Activated naive CD4-positive, alpha-beta T cell treated with anti-CD3 and anti-CD28 coated beads for 36 hours (primary cell): ENCODE data around the gene AMIGO3. TPM values are rescaled to one million over a fixed set of nuclear protein-coding genes. Genes with fewer than 3 reads are reported as not detected.
"Not testable (repeated sequence)": the region's sequence is repeated elsewhere in the genome, so short reads cannot be mapped to it uniquely, and the experiment has no call there.

Source experiments
- CTCF ChIA-PET: fragments of 350-600 bp; sonication (Branson Sonifier 250); formaldehyde crosslinking; loops from one replicate; lab custom pipeline; 2021; ENCODE audit warnings: antibody characterized with exemption; lab: Charles Lee
- DNase-seq: peaks from one replicate; pipeline ENCODE4 v3.0.0-alpha.2; 2020
- H3K27ac Mint-ChIP-seq: one replicate; pipeline ENCODE4 v1.8.0; 2021; ENCODE audit warnings: mild to moderate bottlenecking, mixed read lengths
- H3K27me3 Mint-ChIP-seq: one replicate; pipeline ENCODE4 v1.8.0; 2021; ENCODE audit warnings: low read depth, mixed read lengths
- H3K36me3 Mint-ChIP-seq: one replicate; pipeline ENCODE4 v1.8.0; 2021; ENCODE audit warnings: low read depth, mixed read lengths
- H3K4me1 Mint-ChIP-seq: one replicate; pipeline ENCODE4 v1.8.0; 2021; ENCODE audit warnings: low read depth, mixed read lengths
- H3K4me3 Mint-ChIP-seq: one replicate; pipeline ENCODE4 v1.8.0; 2021; ENCODE audit warnings: mild to moderate bottlenecking, moderate library complexity, mixed read lengths
- H3K9me3 Mint-ChIP-seq: one replicate; pipeline ENCODE4 v1.8.0; 2021; ENCODE audit warnings: mixed read lengths
- intact Hi-C: fragments of 100-400 bp; cut with micrococcal nuclease; formaldehyde crosslinking; loops from one replicate; pipeline ENCODE4 v1.15.1; 2023
- total RNA-seq, 2 experiments: library from RNA; stranded (reverse); gene quantifications; one replicate each; pipeline ENCODE4 v1.2.3, GENCODE V29; 2021

Gene AMIGO3
- total RNA-seq, 2 experiments from 2014 or later, result not detected

- intact Hi-C loops, H3K27me3 Mint-ChIP-seq, CTCF ChIA-PET, H3K9me3 Mint-ChIP-seq, H3K27ac Mint-ChIP-seq, DNase-seq, H3K36me3 Mint-ChIP-seq: not testable (repeated sequence)
- Mint-ChIP-seq H3K4me1 (peaks cover 33% of the 10 kb centered on the region), H3K4me3 (peak overlapping the region; percentile 97)
Observed at GRCh38 chr3:49690856-49691255, 28.6 kb downstream of the AMIGO3 start.

DNA sequence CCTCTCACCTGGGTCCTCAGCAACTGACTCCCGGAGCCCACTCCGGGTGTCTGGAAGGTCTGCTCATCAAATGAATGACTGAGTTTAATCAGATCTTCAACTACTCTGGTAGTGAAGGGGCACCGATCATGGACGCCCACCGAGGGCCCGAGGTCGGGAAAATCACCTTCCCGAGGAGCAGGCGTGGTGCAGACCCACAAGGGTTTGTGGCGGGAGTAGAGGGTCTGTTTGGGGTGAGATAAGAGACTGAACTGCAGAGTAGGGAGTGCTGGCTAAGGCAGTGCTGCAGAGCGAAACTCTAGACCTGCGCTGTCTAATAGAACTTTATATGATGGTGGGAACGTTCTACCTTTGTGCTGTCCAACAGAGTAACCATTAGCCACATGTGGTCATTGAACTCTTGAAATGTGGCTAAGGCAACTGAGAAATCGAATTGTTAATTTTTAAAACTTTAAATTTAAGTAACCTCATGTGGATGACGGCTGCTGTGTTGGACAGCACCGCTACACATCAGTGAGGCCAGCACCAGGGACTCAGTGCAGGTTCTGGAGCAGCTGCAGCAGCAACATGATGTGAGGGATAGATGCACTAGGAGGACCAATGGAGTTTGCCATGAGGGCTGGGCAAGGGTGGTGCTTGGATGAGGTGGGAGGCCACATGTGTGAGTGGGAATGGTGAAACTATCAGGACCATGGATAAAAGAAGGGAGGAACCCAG lies 29.4 kb downstream of the AMIGO3 start:
- H3K27me3 Mint-ChIP-seq, H3K36me3 Mint-ChIP-seq, DNase-seq, H3K9me3 Mint-ChIP-seq, CTCF ChIA-PET: not testable (repeated sequence)
- intact Hi-C loops, result loop anchor here (1.0 to 5.0 kb wide), 2 partner anchors 16 to 32 kb away; partner anchors contain the start of genes APEH and GMPPB
- Mint-ChIP-seq H3K4me3 (peak overlapping the region; percentile 97), H3K4me1 (peaks cover 33% of the 10 kb centered on the region), H3K27ac (peak overlapping the region; percentile 37)

DNA sequence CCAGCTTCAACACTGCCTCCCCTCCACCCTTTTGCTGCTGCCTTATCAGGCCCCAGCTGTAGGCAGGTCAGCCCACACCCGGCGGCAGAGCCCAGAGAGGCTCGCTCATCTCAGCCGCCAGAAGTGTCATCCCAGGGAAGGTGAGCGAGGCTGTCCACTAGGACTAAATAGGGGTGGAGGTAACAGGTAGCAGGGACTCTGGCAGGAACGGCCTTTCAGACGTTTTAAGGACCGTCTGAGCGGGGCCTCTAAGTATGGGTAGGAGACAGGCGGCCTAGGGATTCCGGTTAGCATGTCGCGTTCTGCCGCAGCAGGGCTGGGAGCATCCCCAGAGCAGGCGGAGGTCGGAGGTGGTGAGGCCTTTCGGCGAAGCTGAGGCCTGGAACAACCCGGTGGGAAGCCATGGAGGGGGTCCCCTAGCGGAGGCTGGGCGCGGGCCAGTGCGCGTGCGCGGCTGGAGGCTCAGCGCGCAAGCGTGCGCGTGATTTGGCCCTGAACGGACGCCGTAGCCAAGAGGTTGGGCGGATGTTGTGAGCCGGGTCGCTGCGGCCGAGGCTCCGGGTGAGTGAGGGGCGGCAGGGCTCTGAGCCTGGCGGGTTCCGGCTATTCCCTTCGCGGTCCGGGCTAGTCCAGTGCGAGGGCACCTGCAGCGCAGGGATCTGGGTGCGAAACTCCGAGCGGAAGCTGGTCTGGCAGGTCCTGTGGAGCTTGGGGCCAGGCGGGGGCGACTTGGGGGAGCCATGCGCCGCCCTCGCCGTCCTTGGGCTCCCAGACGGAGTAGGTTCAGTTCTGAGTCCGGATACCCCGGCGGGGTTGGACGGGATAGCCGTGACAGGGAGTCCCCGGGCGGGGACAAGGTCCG lies 30.2 kb downstream of the AMIGO3 start, which contains the start of the genes MST1 and RNF123:
MST1 (minus strand) TSS at position 429 of the 862 bp plus-strand sequence. CDS start 783 bp downstream, outside the sequence.
RNF123 (plus strand) TSS at position 512 of the 862 bp plus-strand sequence. CDS start 1,609 bp downstream, outside the sequence.
- Mint-ChIP-seq H3K9me3 (no peaks in the 10 kb centered on the region), H3K27me3 (peaks cover 4% of the 10 kb centered on the region), H3K36me3 (no peaks in the 10 kb centered on the region), H3K4me3 (peak within 1 kb of the TSS; percentile 97), H3K27ac (peak within 1 kb of the TSS; percentile 83), H3K4me1 (peaks cover 33% of the 10 kb centered on the region)
- intact Hi-C loops, result loop anchor here (1.0 to 5.0 kb wide), 2 partner anchors 15 to 33 kb away; partner anchors contain the start of genes APEH and GMPPB
- peak; percentile 93 for DNase-seq
- CTCF ChIA-PET, result no interaction called here

DNA sequence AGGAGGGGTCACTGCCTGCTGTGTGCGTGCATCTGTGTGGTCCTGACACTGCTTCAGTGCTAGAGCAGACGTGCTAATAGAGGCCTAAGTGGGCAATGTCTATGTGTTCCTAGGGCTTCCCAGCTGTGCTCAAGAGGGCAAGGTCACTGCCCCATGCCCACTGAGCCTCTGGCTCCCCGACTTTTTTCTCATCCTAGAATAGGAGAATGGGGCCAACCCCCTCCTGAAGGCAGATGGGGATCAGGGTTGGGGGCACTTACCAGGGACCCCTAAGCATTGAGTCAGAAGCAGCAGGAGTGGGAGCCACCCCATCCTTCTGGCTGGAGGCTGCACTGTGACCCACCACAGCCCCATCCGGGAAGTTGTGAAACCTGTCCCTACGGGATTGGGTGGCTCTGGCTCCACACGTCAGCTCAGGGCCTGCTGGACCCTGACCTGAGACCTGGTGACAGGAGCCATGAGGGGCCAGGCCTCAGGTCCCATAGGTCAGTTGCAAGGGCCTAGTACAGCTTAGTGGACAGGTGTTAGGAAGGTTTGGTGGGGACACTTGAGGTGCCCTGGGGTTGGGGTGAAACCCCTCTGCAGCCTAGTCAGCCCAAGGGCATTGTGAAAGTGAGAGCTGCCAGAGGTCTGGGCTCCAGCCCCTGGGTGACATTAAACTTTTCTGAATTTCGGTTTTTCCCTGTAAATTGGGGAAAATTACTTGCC lies 31.0 kb downstream of the AMIGO3 start:
- Mint-ChIP-seq H3K4me1 (peaks cover 31% of the 10 kb centered on the region), H3K4me3 (peak overlapping the region; percentile 97), H3K27ac (peak overlapping the region; percentile 83)
- not testable (repeated sequence) for DNase-seq, H3K36me3 Mint-ChIP-seq, H3K27me3 Mint-ChIP-seq, H3K9me3 Mint-ChIP-seq
- intact Hi-C loops, result loop anchor here (1.0 to 5.0 kb wide), 2 partner anchors 14 to 34 kb away; partner anchors contain the start of genes APEH and GMPPB
- CTCF ChIA-PET, result interaction anchor here (0.7 kb wide), 1 partner anchor 149 kb away, joined by 3 read pairs; no protein-coding TSS in a partner anchor

- intact Hi-C loops, result loop anchor here (5.0 kb wide), 1 partner anchor 35 kb away; the partner anchor contains the start of gene GMPPB
- H3K27ac Mint-ChIP-seq, CTCF ChIA-PET, DNase-seq, H3K9me3 Mint-ChIP-seq, H3K27me3 Mint-ChIP-seq, H3K36me3 Mint-ChIP-seq: not testable (repeated sequence)
- H3K4me1 Mint-ChIP-seq, result peaks cover 28% of the 10 kb centered on the region
- peak overlapping the region; percentile 21 for H3K4me3 Mint-ChIP-seq
Observed at GRCh38 chr3:49687424-49687795, 32.1 kb downstream of the AMIGO3 start.

DNA sequence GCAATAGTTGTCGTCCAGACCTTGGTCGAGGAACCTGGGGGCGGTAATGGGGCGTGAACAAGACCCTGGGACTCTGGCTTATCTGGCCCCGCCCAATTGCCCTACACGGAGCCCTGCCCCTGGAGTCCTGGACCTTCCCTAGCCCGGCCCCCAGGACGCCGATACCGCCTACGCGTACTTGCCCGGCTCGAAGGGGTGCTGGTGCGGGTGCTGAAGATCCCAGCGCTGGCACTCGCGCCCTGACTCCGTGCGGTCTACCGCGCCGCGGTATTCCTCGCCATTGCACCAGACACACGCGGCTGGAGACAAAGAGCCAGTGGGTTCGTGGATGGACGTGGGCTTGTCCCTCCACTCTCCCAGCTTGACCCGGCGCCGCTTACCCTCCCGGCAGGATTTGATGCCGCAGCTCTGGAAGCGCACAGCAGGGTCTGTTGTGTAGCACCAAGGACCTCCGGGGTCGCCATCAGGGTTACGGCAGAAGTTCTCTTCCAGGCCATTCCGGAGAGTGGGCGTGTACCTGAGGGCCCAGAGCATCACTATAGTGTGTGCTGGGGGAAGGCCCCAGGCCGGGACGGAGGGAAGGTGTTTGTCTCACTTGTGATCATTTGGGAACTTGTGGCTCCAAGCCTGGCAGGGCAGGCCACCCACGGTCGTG lies 32.6 kb downstream of the AMIGO3 start:
- H3K27me3 Mint-ChIP-seq, H3K36me3 Mint-ChIP-seq, H3K9me3 Mint-ChIP-seq, H3K27ac Mint-ChIP-seq, CTCF ChIA-PET: not testable (repeated sequence)
- peaks cover 28% of the 10 kb centered on the region for H3K4me1 Mint-ChIP-seq
- DNase-seq, result peak; percentile 27
- intact Hi-C loops, result loop anchor here (5.0 kb wide), 1 partner anchor 35 kb away; the partner anchor contains the start of gene GMPPB
- peak overlapping the region; percentile 21 for H3K4me3 Mint-ChIP-seq

- H3K36me3 Mint-ChIP-seq, H3K9me3 Mint-ChIP-seq, H3K27me3 Mint-ChIP-seq, H3K27ac Mint-ChIP-seq, CTCF ChIA-PET: not testable (repeated sequence)
- peak overlapping the region; percentile 41 for H3K4me3 Mint-ChIP-seq
- intact Hi-C loops, result loop anchor here (5.0 kb wide), 1 partner anchor 36 kb away; the partner anchor contains the start of gene GMPPB
- DNase-seq, result peak; percentile 22
- peaks cover 28% of the 10 kb centered on the region for H3K4me1 Mint-ChIP-seq
Observed at GRCh38 chr3:49686346-49686745, 33.1 kb downstream of the AMIGO3 start.

GRCh38 chr3:49685846-49686245 lies 33.6 kb downstream of the AMIGO3 start:
- H3K4me1 Mint-ChIP-seq, result peaks cover 23% of the 10 kb centered on the region
- H3K36me3 Mint-ChIP-seq, DNase-seq, H3K4me3 Mint-ChIP-seq, H3K27me3 Mint-ChIP-seq, H3K27ac Mint-ChIP-seq, CTCF ChIA-PET, H3K9me3 Mint-ChIP-seq: not testable (repeated sequence)
- intact Hi-C loops, result loop anchor here (5.0 kb wide), 1 partner anchor 36 kb away; the partner anchor contains the start of gene GMPPB

- H3K27ac Mint-ChIP-seq, DNase-seq, H3K36me3 Mint-ChIP-seq, H3K9me3 Mint-ChIP-seq, H3K27me3 Mint-ChIP-seq, H3K4me3 Mint-ChIP-seq, CTCF ChIA-PET: not testable (repeated sequence)
- intact Hi-C loops, result loop anchor here (5.0 kb wide), 1 partner anchor 37 kb away; the partner anchor contains the start of gene GMPPB
- H3K4me1 Mint-ChIP-seq, result peaks cover 16% of the 10 kb centered on the region
Observed at GRCh38 chr3:49685103-49685502, 34.4 kb downstream of the AMIGO3 start.

DNA sequence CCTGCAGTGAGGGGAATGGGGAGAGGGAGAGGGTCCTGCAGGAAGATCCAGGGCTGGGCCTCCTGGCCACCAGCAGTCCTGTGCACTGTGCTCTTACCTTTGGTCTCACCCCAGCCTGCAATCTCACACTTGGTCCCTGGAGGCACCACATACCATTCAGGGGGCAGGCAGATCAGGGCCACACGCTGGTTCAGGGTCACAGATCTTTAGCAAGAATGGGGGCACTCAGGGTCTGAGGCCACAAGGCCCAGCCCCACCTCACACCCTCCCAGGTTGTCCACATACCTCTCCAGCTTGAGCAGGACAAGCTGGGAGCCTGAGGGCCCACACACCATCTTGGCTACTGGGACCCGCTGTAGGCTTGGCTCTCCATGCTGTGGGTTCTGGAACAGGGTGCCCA lies 35.0 kb downstream of the AMIGO3 start:
- DNase-seq, H3K27ac Mint-ChIP-seq, intact Hi-C loops, H3K36me3 Mint-ChIP-seq, H3K9me3 Mint-ChIP-seq, CTCF ChIA-PET, H3K27me3 Mint-ChIP-seq, H3K4me3 Mint-ChIP-seq: not testable (repeated sequence)
- peaks cover 15% of the 10 kb centered on the region for H3K4me1 Mint-ChIP-seq

GRCh38 chr3:49683162-49683561 lies 36.3 kb downstream of the AMIGO3 start:
- H3K9me3 Mint-ChIP-seq, result no peaks in the 10 kb centered on the region
- H3K4me3 Mint-ChIP-seq, result no peak overlapping the region
- peaks cover 9% of the 10 kb centered on the region for H3K4me1 Mint-ChIP-seq
- CTCF ChIA-PET, result no interaction called here
- no peak for DNase-seq
- peaks cover 10% of the 10 kb centered on the region for H3K36me3 Mint-ChIP-seq
- intact Hi-C loops, result no loop called here
- peaks cover 4% of the 10 kb centered on the region for H3K27me3 Mint-ChIP-seq
- H3K27ac Mint-ChIP-seq, result no peak overlapping the region
